NCI-H1417 treated with DMSO at 0.1 percent for 48 hours (cell line): ENCODE data around the gene ELAVL3.
"Not testable (repeated sequence)": the region's sequence is repeated elsewhere in the genome, so short reads cannot be mapped to it uniquely, and the experiment has no call there.

Experiments
- DNase-seq: peaks from one replicate; lab custom pipeline; 2025; lab: John Stamatoyannopoulos, UW

ELAVL3 gene

DNA sequence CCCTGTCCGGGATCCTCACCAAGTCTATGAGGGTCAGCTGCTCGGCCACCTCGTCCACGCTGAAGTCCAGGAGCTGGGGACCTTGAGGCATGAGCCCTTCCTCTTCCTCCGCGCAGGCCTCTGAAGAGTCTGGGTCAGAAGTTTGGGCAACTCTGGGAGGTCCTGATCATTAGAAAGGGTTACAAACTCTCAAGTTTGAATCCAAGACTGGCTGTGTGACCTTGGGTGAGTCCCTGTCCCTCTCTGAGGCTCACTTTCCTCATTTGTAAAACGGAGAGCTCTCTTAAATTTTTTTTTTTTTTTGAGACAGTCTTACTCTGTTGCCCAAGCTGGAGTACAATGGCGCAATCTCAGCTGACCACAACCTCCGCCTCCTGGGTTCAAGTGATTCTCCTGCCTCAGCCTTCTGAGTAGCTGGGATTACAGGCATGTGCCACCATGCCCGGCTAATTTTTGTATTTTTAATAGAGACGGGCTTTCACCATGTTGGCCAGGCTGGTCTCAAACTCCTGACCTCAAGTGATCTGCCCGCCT lies 74.1 kb downstream of the ELAVL3 start:
- not testable (repeated sequence) for DNase-seq

DNA sequence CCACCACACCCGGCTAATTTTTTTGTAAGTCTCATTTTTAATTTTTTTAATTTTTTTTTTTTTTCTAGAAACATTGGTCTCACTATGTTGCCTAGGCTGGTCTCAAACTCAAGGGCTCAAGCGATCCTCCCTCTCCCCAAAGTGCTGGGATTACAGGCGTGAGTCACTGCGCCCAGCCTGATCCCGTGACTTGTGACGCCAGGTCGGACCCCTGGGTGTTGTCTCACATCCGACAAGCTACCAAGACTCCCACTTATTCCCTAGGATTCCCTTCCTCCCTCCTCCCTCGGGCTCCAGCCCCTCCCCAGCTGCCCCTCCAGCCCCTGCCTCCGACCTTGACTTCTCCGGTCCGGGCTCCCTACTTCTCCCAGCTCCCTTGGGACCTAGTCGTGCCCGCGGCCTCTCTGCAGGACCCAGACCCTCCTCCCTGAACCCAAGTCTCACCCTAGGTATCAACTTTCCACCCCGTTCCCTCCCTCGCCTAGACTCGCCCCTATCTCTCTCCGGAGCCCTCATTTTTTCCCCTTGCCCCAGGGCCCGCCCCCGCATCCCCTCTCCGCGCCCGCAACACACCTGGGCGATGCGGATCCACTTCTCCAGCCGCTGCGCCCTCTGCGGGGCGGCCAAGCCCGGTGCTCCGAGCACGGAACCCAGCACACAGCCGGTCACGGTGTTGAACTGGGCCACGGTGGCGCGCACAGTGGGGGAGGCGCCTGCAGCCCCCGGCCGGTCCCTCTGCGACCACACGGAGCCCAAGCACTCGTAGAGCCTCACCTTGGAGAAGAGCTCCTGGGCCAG lies 74.8 kb downstream of the ELAVL3 start:
- no peak for DNase-seq

DNA sequence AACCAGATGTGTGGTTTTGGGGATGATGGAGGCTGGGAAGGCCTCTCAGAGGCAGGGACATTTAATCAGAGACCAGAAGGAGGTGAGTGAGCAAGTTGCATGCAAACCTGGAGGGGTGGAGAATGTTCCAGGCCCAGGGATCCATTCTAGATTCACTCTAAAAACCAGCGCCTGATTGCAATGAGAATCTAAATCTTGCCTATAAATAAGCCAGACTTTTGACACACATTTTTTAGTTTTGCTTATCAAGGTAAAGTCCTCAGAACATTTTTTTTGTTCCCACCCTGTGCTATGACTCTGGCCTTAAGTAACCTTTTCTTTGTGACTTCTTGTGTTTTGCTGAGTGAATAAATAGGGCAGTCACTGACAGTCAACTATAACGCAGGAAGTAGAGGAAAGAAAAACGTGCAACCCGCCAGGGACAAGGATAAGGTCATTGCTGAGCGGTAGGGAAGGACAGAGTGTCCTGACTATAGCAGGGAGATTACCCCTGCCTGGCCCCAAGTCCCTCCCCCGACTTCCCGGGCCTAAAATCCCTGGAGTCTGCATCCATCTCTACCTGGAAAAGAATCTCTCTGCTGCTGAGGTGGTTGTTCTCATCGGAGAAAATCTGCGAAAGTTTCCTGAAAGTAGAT lies 76.1 kb downstream of the ELAVL3 start:
- no peak for DNase-seq

- no peak for DNase-seq
Observed at GRCh38 chr19:11401808-11402543, 78.9 kb downstream of the ELAVL3 start.
